GM12878 (cell line): ENCODE data around the gene CLNS1A. TPM values are rescaled to one million over a fixed set of nuclear protein-coding genes. Genes with fewer than 3 reads are reported as not detected.
A peak's percentile ranks its signal among the peaks of the same experiment; 100 is the strongest.

Experiments used
- ATAC-seq: fragments of 200-7000 bp; cut with Tn5 transposase; 3 replicates; pipeline ENCODE4 v1.9.1; 2020; ENCODE audit warnings: mild to moderate bottlenecking, moderate library complexity
- BruUV-seq: library from RNA; stranded (reverse); fragments of 400-500 nt; replicated peaks from 2 replicates; lab custom pipeline; 2021; lab: Mats Ljungman, UMichigan
- CTCF ChIA-PET: fragments of 300-600 bp; sonication (Branson Sonifier 250); formaldehyde crosslinking; extraction: SDS; loops from one replicate; lab custom pipeline; 2021; ENCODE audit warnings: inconsistent platforms; lab: Yijun Ruan, JAX
- POLR2A ChIA-PET: fragments of 350-600 bp; formaldehyde crosslinking; extraction: SDS; loops from one replicate; lab custom pipeline; 2021; ENCODE audit warnings: inconsistent platforms; lab: Charles Lee
- RAD21 ChIA-PET: fragments of 300-600 bp; sonication (Branson Sonifier 250); formaldehyde crosslinking; loops from one replicate; lab custom pipeline; 2023; ENCODE audit warnings: antibody characterized with exemption; ENCODE audit not compliant: unreplicated experiment; lab: Charles Lee
- SMC1A ChIA-PET: fragments of 300-600 bp; sonication (Branson Sonifier 250); formaldehyde crosslinking; loops from one replicate; lab custom pipeline; 2023; ENCODE audit not compliant: unreplicated experiment, uncharacterized antibody; lab: Charles Lee
- DNase-seq: peaks from one replicate; pipeline ENCODE4 v3.0.0-alpha.2; 2011; ENCODE audit warnings: low read depth, low spot score
- FAIRE-seq: peaks from 3 replicates; lab custom pipeline; 2011; peaks lifted over from hg19 to GRCh38; lab: Jason Lieb, UNC
- H2AFZ ChIP-seq: 2 replicates; pipeline ENCODE4 v1.6.0; 2011; ENCODE audit warnings: low read depth, low read length, control low read depth; ENCODE audit not compliant: control insufficient read depth
- H3K27ac ChIP-seq: 2 replicates; pipeline ENCODE4 v1.5.1; 2011; ENCODE audit warnings: control low read depth; ENCODE audit not compliant: control insufficient read depth, insufficient read depth
- H3K27me3 ChIP-seq, 2 experiments: replicated peaks in 1 of 2; 2 replicates each; pipeline versions ENCODE4 v1.6.0 to v1.6.1; 2011; ENCODE audit warnings: low read length in 1 of 2; ENCODE audit not compliant: control insufficient read depth in 2 of 2, insufficient read depth in 2 of 2
- H3K36me3 ChIP-seq, 2 experiments: 2 replicates each; pipeline ENCODE4 v1.5.1; 2011; ENCODE audit warnings: low read length in 1 of 2; ENCODE audit not compliant: control insufficient read depth in 2 of 2, insufficient read depth in 2 of 2
- H3K4me1 ChIP-seq: 2 replicates; pipeline ENCODE4 v1.6.1; 2011; ENCODE audit warnings: mild to moderate bottlenecking, low read length, moderate library complexity, mixed read lengths; ENCODE audit not compliant: control insufficient read depth, insufficient read depth
- H3K4me2 ChIP-seq: 2 replicates; pipeline ENCODE4 v1.6.0; 2011; ENCODE audit warnings: control low read depth; ENCODE audit not compliant: control insufficient read depth, insufficient read depth
- H3K4me3 ChIP-seq: fragments of 200-600 bp; sonication (generic); 2 replicates; pipeline ENCODE4 v1.5.1; 2016
- H3K79me2 ChIP-seq: 2 replicates; pipeline ENCODE4 v1.6.0; 2011; ENCODE audit warnings: low read length; ENCODE audit not compliant: control insufficient read depth, insufficient read depth
- H3K9ac ChIP-seq: 2 replicates; pipeline ENCODE4 v1.8.0; 2011; ENCODE audit warnings: low read length, control low read depth, mixed read lengths; ENCODE audit not compliant: control insufficient read depth, insufficient read depth
- H3K9me3 ChIP-seq: replicated peaks from 3 replicates; pipeline ENCODE4 v1.5.1; 2011; ENCODE audit warnings: mild to moderate bottlenecking, low read length; ENCODE audit not compliant: control insufficient read depth, insufficient read depth
- H4K20me1 ChIP-seq: 2 replicates; pipeline ENCODE4 v1.6.0; 2011; ENCODE audit not compliant: control insufficient read depth, insufficient read depth
- BMI1 ChIP-seq: fragments of 450-650 bp; IDR thresholded peaks from 2 replicates; pipeline ENCODE4 v1.6.1; 2016; ENCODE audit warnings: mild to moderate bottlenecking, moderate library complexity, borderline replicate concordance
- EZH2 ChIP-seq: IDR thresholded peaks from 2 replicates; pipeline ENCODE4 v1.6.1; 2012; ENCODE audit warnings: low read depth, mild to moderate bottlenecking, control low read depth, inconsistent platforms, low read length, borderline replicate concordance; ENCODE audit not compliant: control insufficient read depth
- JUND ChIP-seq: IDR thresholded peaks from 2 replicates; pipeline ENCODE4 v1.6.1; 2012; ENCODE audit warnings: low read depth, mild to moderate bottlenecking, low read length, improper control_type of control experiment, moderate library complexity
- RUNX3 ChIP-seq: IDR thresholded peaks from 2 replicates; pipeline ENCODE4 v1.6.1; 2012; ENCODE audit warnings: low read length, inconsistent platforms
- SPI1 ChIP-seq: IDR thresholded peaks from 2 replicates; pipeline ENCODE4 v1.6.1; 2011; ENCODE audit warnings: low read depth, mild to moderate bottlenecking, low read length, moderate library complexity, borderline replicate concordance; ENCODE audit not compliant: insufficient read depth
- WGBS: methylation state at CpG from one replicate; pipeline ENCODE4 v1.1.6; 2016; ENCODE audit warnings: low lambda C conversion rate; ENCODE audit not compliant: insufficient replicate concordance, insufficient coverage; ENCODE audit errors: missing lambda C conversion rate; 5-methylcytosine and 5-hydroxymethylcytosine counted together
- in situ Hi-C: fragments of 300-500 bp; cut with MboI; formaldehyde crosslinking; loops from 9 replicates; pipeline ENCODE4 v1.14.3; 2018; ENCODE audit warnings: mixed read lengths
- intact Hi-C: fragments of 100-400 bp; cut with micrococcal nuclease; formaldehyde crosslinking; loops from one replicate; pipeline ENCODE4 v1.14.2; 2022; ENCODE audit not compliant: unreplicated experiment
- polyA plus RNA-seq, 11 experiments: library from polyadenylated mRNA; depleted of rRNA in 4 of 11; unstranded in 6 of 11; stranded (reverse) in 5 of 11; fragments of >200 nt; fragmentation: Nextera tagmentation in 4 of 11; fragmentation: Illumina TruSeq in 1 of 11; extraction: Ambion mirVana in 4 of 11; extraction: Trizol in 1 of 11; gene quantifications; 1 replicate in 1 of 11; 2 replicates in 10 of 11; pipeline versions ENCODE4 v1.2.1 to v1.2.3, GENCODE V29; 2011 to 2016; ENCODE audit warnings: inconsistent platforms in 2 of 11, missing spikeins in 2 of 11, low read depth in 1 of 11
- total RNA-seq, 4 experiments: library from RNA; depleted of rRNA in 3 of 4; stranded (reverse); fragments of >200 nt in 3 of 4; fragmentation: Illumina TruSeq in 1 of 4; extraction: Trizol in 1 of 4; gene quantifications; 2 replicates each; pipeline versions ENCODE4 v1.2.1 to v1.2.3, GENCODE V29; 2013 to 2021
- TF ChIP-seq, protein P1 (sequence below): IDR thresholded peaks from 2 replicates; pipeline ENCODE4 v1.6.1; 2011; ENCODE audit warnings: borderline replicate concordance, low read depth, mild to moderate bottlenecking, moderate library complexity, low read length; ENCODE audit not compliant: insufficient read depth, poor library complexity, severe bottlenecking

Gene CLNS1A
- total and polyA plus RNA-seq, 10 of the 15 experiments (the other 5 are each of a cell fraction or from before 2014, with no cell fraction given), result 74.1 to 247 (median 167) TPM

GRCh38 chr11:77630157-77630710, 7.4 kb downstream of the CLNS1A start:
- CTCF ChIA-PET, result interaction anchor here (0.6 to 2.8 kb wide), 5 partner anchors 11 to 926 kb away, joined by 3 to 22 read pairs (median 3); no protein-coding TSS in a partner anchor
- WGBS, result 72% methylated on average over 4 of the region's 4 CpGs
- no peaks in the 10 kb centered on the region for H4K20me1 ChIP-seq
- H2AFZ ChIP-seq, result no peak overlapping the region
- H3K4me3 ChIP-seq, result no peak overlapping the region
- TF ChIP-seq BMI1, result no peak
- TF ChIP-seq, protein P1, sequence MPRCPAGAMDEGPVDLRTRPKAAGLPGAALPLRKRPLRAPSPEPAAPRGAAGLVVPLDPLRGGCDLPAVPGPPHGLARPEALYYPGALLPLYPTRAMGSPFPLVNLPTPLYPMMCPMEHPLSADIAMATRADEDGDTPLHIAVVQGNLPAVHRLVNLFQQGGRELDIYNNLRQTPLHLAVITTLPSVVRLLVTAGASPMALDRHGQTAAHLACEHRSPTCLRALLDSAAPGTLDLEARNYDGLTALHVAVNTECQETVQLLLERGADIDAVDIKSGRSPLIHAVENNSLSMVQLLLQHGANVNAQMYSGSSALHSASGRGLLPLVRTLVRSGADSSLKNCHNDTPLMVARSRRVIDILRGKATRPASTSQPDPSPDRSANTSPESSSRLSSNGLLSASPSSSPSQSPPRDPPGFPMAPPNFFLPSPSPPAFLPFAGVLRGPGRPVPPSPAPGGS, result no peak
- no peak for TF ChIP-seq JUND
- peak; percentile 27; the same call in 1 of the 2 replicates for TF ChIP-seq RUNX3
- TF ChIP-seq EZH2, result no peak
- TF ChIP-seq SPI1, result no peak
- no peak for FAIRE-seq
- H3K36me3 ChIP-seq, result peaks cover 0 to 12% of the 10 kb centered on the region in 2 experiments; a peak in 2 of 4 replicates
- intact Hi-C loops, result no loop called here
- RAD21 ChIA-PET, result interaction anchor here (0.9 to 1.3 kb wide), 4 partner anchors 17 to 583 kb away, joined by 3 to 4 read pairs (median 3); partner anchors contain the start of gene INTS4
- in situ Hi-C loops, result no loop called here
- no peak for DNase-seq
- ATAC-seq, result no peak
- SMC1A ChIA-PET, result interaction anchor here (0.9 to 1.7 kb wide), 4 partner anchors 11 to 228 kb away, joined by 3 to 5 read pairs (median 4); no protein-coding TSS in a partner anchor
- peak overlapping the region; percentile 50 for H3K27ac ChIP-seq
- peaks cover 35% of the 10 kb centered on the region for H3K79me2 ChIP-seq
- BruUV-seq, result no TSS peak
- peaks cover 4% of the 10 kb centered on the region; the same call in 1 of the 2 replicates for H3K4me1 ChIP-seq
- no peak overlapping the region for H3K9ac ChIP-seq
- no peaks in the 10 kb centered on the region for H3K27me3 ChIP-seq
- peak overlapping the region; percentile 56; the same call in 1 of the 2 replicates for H3K4me2 ChIP-seq
- H3K9me3 ChIP-seq, result peaks cover 1% of the 10 kb centered on the region; the same call in 1 of the 3 replicates
- POLR2A ChIA-PET, result interaction anchor here (1.1 kb wide), 1 partner anchor 12 kb away, joined by 3 read pairs; no protein-coding TSS in a partner anchor
